ENCODE measurements around the gene RASA3. TPM values are rescaled to one million over a fixed set of nuclear protein-coding genes. Genes with fewer than 3 reads are reported as not detected.

RASA3 gene
- total and polyA plus RNA-seq, 12 donors = 6.8 to 16.9 (median 10.3) TPM

DNA sequence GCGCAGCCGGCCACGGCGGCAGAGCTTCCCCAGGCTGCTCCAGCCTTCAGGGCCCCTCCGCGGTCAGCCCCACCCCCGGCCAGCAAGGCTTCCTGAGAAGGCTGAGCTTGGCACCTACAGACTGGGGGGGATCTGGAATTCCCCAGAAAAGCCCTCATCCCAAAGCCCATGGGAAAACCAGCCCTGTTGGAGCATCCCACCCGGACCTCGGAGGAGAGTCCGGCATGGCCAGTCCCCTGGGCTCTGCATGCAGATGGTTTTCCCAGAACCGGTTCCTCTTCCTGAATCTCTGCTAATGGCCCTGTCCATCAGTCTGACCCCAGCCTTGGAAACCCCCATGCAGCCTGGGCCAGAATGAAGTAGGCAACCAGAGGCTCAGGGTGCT, 10.3 kb downstream of the RASA3 start:
- H3K27ac ChIP-seq = peak overlapping the region in 7 of 10 donors; percentile 5 to 67 (median 34)
- TF ChIP-seq, protein P1, sequence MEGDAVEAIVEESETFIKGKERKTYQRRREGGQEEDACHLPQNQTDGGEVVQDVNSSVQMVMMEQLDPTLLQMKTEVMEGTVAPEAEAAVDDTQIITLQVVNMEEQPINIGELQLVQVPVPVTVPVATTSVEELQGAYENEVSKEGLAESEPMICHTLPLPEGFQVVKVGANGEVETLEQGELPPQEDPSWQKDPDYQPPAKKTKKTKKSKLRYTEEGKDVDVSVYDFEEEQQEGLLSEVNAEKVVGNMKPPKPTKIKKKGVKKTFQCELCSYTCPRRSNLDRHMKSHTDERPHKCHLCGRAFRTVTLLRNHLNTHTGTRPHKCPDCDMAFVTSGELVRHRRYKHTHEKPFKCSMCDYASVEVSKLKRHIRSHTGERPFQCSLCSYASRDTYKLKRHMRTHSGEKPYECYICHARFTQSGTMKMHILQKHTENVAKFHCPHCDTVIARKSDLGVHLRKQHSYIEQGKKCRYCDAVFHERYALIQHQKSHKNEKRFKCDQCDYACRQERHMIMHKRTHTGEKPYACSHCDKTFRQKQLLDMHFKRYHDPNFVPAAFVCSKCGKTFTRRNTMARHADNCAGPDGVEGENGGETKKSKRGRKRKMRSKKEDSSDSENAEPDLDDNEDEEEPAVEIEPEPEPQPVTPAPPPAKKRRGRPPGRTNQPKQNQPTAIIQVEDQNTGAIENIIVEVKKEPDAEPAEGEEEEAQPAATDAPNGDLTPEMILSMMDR (IDR thresholded peaks at IDR 0.05) = no peak
- peak in 7 of 8 donors; percentile 20 to 51 (median 36) for ATAC-seq
- no peaks in the 10 kb centered on the region for H3K36me3 ChIP-seq
- intact Hi-C loops (cut with DNase I) = loop anchor here in 1 of 10 donors (10.0 kb wide), 1 partner anchor 57 kb away; no protein-coding TSS in a partner anchor
- no peaks in the 10 kb centered on the region for H3K9me3 ChIP-seq
- no peak for DNase-seq
- H3K4me3 ChIP-seq = no peak overlapping the region
- WGBS, 2 donors = 36 to 56% methylated on average over 11 of the region's 11 CpGs
- peaks cover 13 to 78% (median 34%) of the 10 kb centered on the region in 9 donors for H3K4me1 ChIP-seq
- no peaks in the 10 kb centered on the region for H3K27me3 ChIP-seq

- Histone ChIP-seq H3K36me3 (no peaks in the 10 kb centered on the region), H3K27ac (peak overlapping the region in 8 of 10 donors; percentile 5 to 67 (median 36)), H3K4me3 (no peak overlapping the region), H3K27me3 (no peaks in the 10 kb centered on the region), H3K4me1 (peaks cover 13 to 73% (median 34%) of the 10 kb centered on the region in 9 donors), H3K9me3 (no peaks in the 10 kb centered on the region)
- ATAC-seq = peak in 2 of 8 donors; percentile 2 to 16
- TF ChIP-seq, protein P1 (IDR thresholded peaks at IDR 0.05) = no peak
- DNase-seq = no peak
- intact Hi-C loops (cut with DNase I) = loop anchor here in 1 of 10 donors (10.0 kb wide), 1 partner anchor 57 kb away; no protein-coding TSS in a partner anchor
- 75 to 79% methylated on average over 24 of the region's 24 CpGs for WGBS, 2 donors
Measured at GRCh38 chr13:114121496-114122126, 10.8 kb downstream of the RASA3 start.

GRCh38 chr13:114121031-114121430, 11.4 kb downstream of the RASA3 start:
- Histone ChIP-seq H3K9me3 (no peaks in the 10 kb centered on the region), H3K27ac (peak overlapping the region in 5 of 10 donors; percentile 55 to 67 (median 58)), H3K36me3 (no peaks in the 10 kb centered on the region), H3K4me3 (no peak overlapping the region), H3K4me1 (peaks cover 13 to 73% (median 34%) of the 10 kb centered on the region in 9 donors), H3K27me3 (no peaks in the 10 kb centered on the region)
- no peak for ATAC-seq
- TF ChIP-seq, protein P1 (IDR thresholded peaks at IDR 0.05) = no peak
- DNase-seq = no peak
- intact Hi-C loops (cut with DNase I) = loop anchor here in 1 of 10 donors (10.0 kb wide), 1 partner anchor 56 kb away; no protein-coding TSS in a partner anchor
- 81 to 84% methylated on average over 12 of the region's 12 CpGs for WGBS, 2 donors

GRCh38 chr13:114120591-114121011, 11.8 kb downstream of the RASA3 start:
- 50 to 59% methylated on average over 10 of the region's 10 CpGs for WGBS, 2 donors
- intact Hi-C loops (cut with DNase I) = loop anchor here in 1 of 10 donors (10.0 kb wide), 1 partner anchor 56 kb away; no protein-coding TSS in a partner anchor
- no peaks in the 10 kb centered on the region for H3K9me3 ChIP-seq
- H3K4me3 ChIP-seq = no peak overlapping the region
- no peaks in the 10 kb centered on the region for H3K27me3 ChIP-seq
- TF ChIP-seq, protein P1 (IDR thresholded peaks at IDR 0.05) = no peak
- H3K27ac ChIP-seq = peak overlapping the region in 6 of 10 donors; percentile 37 to 67 (median 58)
- no peak for ATAC-seq
- DNase-seq = no peak
- H3K36me3 ChIP-seq = no peaks in the 10 kb centered on the region
- peaks cover 13 to 76% (median 34%) of the 10 kb centered on the region in 9 donors for H3K4me1 ChIP-seq

Data from heart right ventricle (tissue), 16 donors.